Endodermal cell (in vitro differentiated cells): ENCODE data around the gene CDH13. TPM values are rescaled to one million over a fixed set of nuclear protein-coding genes. Genes with fewer than 3 reads are reported as not detected.

Experiments used
- DNase-seq: peaks from one replicate; pipeline ENCODE4 v3.0.0-alpha.2; 2017
- H3K27ac ChIP-seq: 2 replicates; pipeline ENCODE4 v1.5.1; 2013; ENCODE audit warnings: mild to moderate bottlenecking, low read depth, low read length, moderate library complexity
- H3K27me3 ChIP-seq: 2 replicates; pipeline ENCODE4 v1.6.1; 2013; ENCODE audit warnings: mild to moderate bottlenecking, low read length, moderate library complexity; ENCODE audit not compliant: insufficient read depth, control insufficient read depth, poor library complexity, severe bottlenecking
- H3K36me3 ChIP-seq: 2 replicates; pipeline ENCODE4 v1.7.0; 2013; ENCODE audit warnings: mild to moderate bottlenecking, low read length, moderate library complexity; ENCODE audit not compliant: control insufficient read depth, insufficient read depth
- H3K4me1 ChIP-seq: one replicate; pipeline ENCODE4 v1.7.0; 2013; ENCODE audit warnings: low read length; ENCODE audit not compliant: control insufficient read depth, insufficient read depth
- H3K4me3 ChIP-seq: 2 replicates; pipeline ENCODE4 v1.5.1; 2013; ENCODE audit warnings: mild to moderate bottlenecking, low read length, moderate library complexity
- H3K9ac ChIP-seq: 2 replicates; pipeline ENCODE4 v1.6.1; 2013; ENCODE audit warnings: mild to moderate bottlenecking, low read length, moderate library complexity; ENCODE audit not compliant: poor library complexity, severe bottlenecking; ENCODE audit errors: extremely low read depth
- H3K9me3 ChIP-seq: 2 replicates; pipeline ENCODE4 v1.6.1; 2013; ENCODE audit warnings: mild to moderate bottlenecking, low read length, moderate library complexity; ENCODE audit not compliant: control insufficient read depth
- H3K27ac Mint-ChIP-seq: 2 replicates; pipeline ENCODE4 v1.8.0; 2020; ENCODE audit warnings: mixed read lengths
- H3K27me3 Mint-ChIP-seq: 2 replicates; pipeline ENCODE4 v1.8.0; 2021; ENCODE audit warnings: mild to moderate bottlenecking, mixed read lengths; ENCODE audit not compliant: insufficient read depth
- H3K36me3 Mint-ChIP-seq: 2 replicates; pipeline ENCODE4 v1.8.0; 2020; ENCODE audit warnings: low read depth, mixed read lengths
- H3K4me1 Mint-ChIP-seq: 2 replicates; pipeline ENCODE4 v1.8.0; 2020; ENCODE audit warnings: mixed read lengths
- H3K4me3 Mint-ChIP-seq: 2 replicates; pipeline ENCODE4 v1.8.0; 2020; ENCODE audit warnings: mild to moderate bottlenecking, moderate library complexity, mixed read lengths
- H3K9me3 Mint-ChIP-seq: 2 replicates; pipeline ENCODE4 v1.8.0; 2020; ENCODE audit warnings: mild to moderate bottlenecking, mixed read lengths
- CTCF ChIP-seq: fragments of 200-600 bp; sonication (generic); conservative IDR thresholded peaks from 2 replicates; pipeline ENCODE4 v1.5.0; 2021; ENCODE audit warnings: antibody characterized with exemption, mild to moderate bottlenecking
- WGBS, 2 experiments: methylation state at CpG; one replicate each; pipeline versions ENCODE4 v1.1.5 to v1.1.7; 2013; ENCODE audit warnings: missing lambda C conversion rate in 2 of 2, mixed read lengths in 1 of 2; ENCODE audit not compliant: insufficient coverage in 1 of 2, insufficient read length in 1 of 2; 5-methylcytosine and 5-hydroxymethylcytosine counted together
- total RNA-seq, 2 donors: library from RNA; stranded (reverse); fragmentation: NEBNext Ultra II Directional in 1 of 2; extraction: Animal tissue kit (Norgen Biotek cat#: 25700) in 1 of 2; gene quantifications; 2 replicates in 1 of 2; 3 replicates in 1 of 2; pipeline ENCODE4 v1.2.1, GENCODE V29; 2021

Gene CDH13
- total RNA-seq, 2 donors from 2014 or later, result 0.86 to 1.8 TPM

GRCh38 chr16:83162791-83163190 is 536.0 kb downstream of the CDH13 start:
- no peak overlapping the region for H3K4me3 ChIP-seq
- H3K27me3 ChIP-seq, result no peaks in the 10 kb centered on the region
- H3K9me3 ChIP-seq, result no peaks in the 10 kb centered on the region
- no peak for DNase-seq
- H3K27me3 Mint-ChIP-seq, result no peaks in the 10 kb centered on the region
- no peaks in the 10 kb centered on the region for H3K9me3 Mint-ChIP-seq
- peaks cover 3% of the 10 kb centered on the region for H3K4me1 Mint-ChIP-seq
- H3K4me1 ChIP-seq, result no peaks in the 10 kb centered on the region
- H3K36me3 Mint-ChIP-seq, result no peaks in the 10 kb centered on the region
- WGBS, 2 experiments, result 92% methylated on average over 2 of the region's 2 CpGs; no CpG with 5 or more reads in 1 of the 2 experiments
- no peak overlapping the region for H3K27ac Mint-ChIP-seq
- H3K36me3 ChIP-seq, result no peaks in the 10 kb centered on the region
- no peak overlapping the region for H3K27ac ChIP-seq
- H3K9ac ChIP-seq, result no peak overlapping the region
- no peak overlapping the region for H3K4me3 Mint-ChIP-seq
- TF ChIP-seq CTCF, result no peak

- no peaks in the 10 kb centered on the region for H3K36me3 Mint-ChIP-seq
- no peak overlapping the region for H3K4me3 ChIP-seq
- no peaks in the 10 kb centered on the region for H3K9me3 Mint-ChIP-seq
- no peak for DNase-seq
- no peak overlapping the region for H3K9ac ChIP-seq
- WGBS, 2 experiments, result 86 to 96% methylated on average over 1 to 3 of the region's 3 CpGs
- H3K9me3 ChIP-seq, result peaks cover 3% of the 10 kb centered on the region
- H3K27ac ChIP-seq, result no peak overlapping the region
- TF ChIP-seq CTCF, result no peak
- no peaks in the 10 kb centered on the region for H3K27me3 Mint-ChIP-seq
- H3K4me1 ChIP-seq, result no peaks in the 10 kb centered on the region
- no peak overlapping the region for H3K4me3 Mint-ChIP-seq
- H3K4me1 Mint-ChIP-seq, result peaks cover 3% of the 10 kb centered on the region
- H3K36me3 ChIP-seq, result no peaks in the 10 kb centered on the region
- H3K27me3 ChIP-seq, result no peaks in the 10 kb centered on the region
- H3K27ac Mint-ChIP-seq, result no peak overlapping the region
Observed at GRCh38 chr16:83164816-83165215, 538.0 kb downstream of the CDH13 start.

- no peak for TF ChIP-seq CTCF
- H3K27ac Mint-ChIP-seq, result no peak overlapping the region
- no peak overlapping the region for H3K9ac ChIP-seq
- H3K4me1 ChIP-seq, result no peaks in the 10 kb centered on the region
- DNase-seq, result no peak
- no peaks in the 10 kb centered on the region for H3K4me1 Mint-ChIP-seq
- H3K4me3 Mint-ChIP-seq, result no peak overlapping the region
- H3K27ac ChIP-seq, result no peak overlapping the region
- H3K36me3 ChIP-seq, result no peaks in the 10 kb centered on the region
- H3K9me3 ChIP-seq, result peaks cover 8% of the 10 kb centered on the region
- no peak overlapping the region for H3K4me3 ChIP-seq
- H3K9me3 Mint-ChIP-seq, result no peaks in the 10 kb centered on the region
- H3K27me3 Mint-ChIP-seq, result no peaks in the 10 kb centered on the region
- 90 to 92% methylated on average over 2 to 3 of the region's 3 CpGs for WGBS, 2 experiments
- H3K27me3 ChIP-seq, result no peaks in the 10 kb centered on the region
- no peaks in the 10 kb centered on the region for H3K36me3 Mint-ChIP-seq
Observed at GRCh38 chr16:83171396-83171795, 544.6 kb downstream of the CDH13 start.
